Germinal center (tissue), 1 donor: Measurements from ENCODE around the gene EHBP1.

ENCODE experiments used
- DNase-seq: peaks from one replicate; pipeline ENCODE4 v3.0.0; 2012; ENCODE audit warnings: mixed read lengths, low spot score

Gene EHBP1

DNA sequence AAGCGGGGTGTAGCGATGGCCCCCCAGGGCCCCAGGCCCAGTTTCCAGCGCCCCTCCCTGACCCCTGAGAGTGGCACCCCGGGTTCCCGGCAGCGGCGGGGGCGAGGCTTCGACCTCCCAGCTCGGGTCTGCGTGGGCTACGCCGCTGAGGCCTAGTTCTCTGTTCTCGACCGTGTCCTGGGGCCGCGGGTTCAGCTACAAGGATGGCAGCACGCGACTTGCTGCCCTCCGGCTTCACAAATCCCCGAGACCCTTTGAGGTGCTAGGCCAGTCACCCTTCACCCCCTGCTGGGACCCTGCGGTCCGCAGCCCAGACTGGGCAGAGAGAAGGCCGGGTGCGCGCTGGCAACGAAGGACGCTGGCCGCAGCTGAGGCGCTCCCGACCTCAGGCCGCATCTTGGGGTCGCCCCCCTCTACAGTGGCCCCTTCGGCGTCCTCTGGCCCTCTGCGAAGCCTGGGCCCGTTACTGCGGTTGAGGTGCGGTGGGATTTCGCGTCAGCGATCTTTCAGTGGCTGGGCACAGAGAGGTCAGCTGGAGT lies 346.4 kb downstream of the EHBP1 start:
- no peak for DNase-seq

DNA sequence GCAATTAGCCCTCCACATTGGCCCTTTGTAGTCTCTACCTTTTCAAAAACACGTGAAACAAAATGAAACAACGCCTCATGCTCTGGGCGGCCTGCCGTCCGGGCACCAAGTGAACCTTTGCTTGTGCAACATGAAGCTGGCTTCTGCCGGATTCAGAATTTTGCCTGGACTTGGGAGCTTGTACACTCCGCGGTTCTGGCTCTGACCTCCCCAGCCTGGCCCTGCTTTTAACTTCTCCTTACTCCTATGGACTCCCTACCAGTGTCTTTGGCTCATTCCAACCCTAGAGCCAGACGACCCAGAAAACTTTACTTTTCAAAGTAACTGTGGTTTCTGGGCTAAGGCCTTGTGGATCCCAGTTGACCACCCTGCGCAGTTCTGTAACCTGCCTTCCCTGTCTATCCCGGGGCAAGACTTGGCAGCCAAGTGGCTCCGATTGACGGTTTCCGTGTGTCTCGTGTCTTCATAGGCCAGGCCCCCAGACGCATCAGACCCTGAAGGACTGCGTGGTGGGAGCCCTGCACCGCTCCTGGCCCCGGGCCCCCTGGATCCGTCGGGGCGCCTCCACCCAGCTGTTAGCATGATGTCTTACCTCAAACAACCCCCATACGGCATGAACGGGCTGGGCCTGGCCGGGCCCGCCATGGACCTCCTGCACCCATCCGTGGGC lies 347.0 kb downstream of the EHBP1 start:
- DNase-seq = no peak

DNA sequence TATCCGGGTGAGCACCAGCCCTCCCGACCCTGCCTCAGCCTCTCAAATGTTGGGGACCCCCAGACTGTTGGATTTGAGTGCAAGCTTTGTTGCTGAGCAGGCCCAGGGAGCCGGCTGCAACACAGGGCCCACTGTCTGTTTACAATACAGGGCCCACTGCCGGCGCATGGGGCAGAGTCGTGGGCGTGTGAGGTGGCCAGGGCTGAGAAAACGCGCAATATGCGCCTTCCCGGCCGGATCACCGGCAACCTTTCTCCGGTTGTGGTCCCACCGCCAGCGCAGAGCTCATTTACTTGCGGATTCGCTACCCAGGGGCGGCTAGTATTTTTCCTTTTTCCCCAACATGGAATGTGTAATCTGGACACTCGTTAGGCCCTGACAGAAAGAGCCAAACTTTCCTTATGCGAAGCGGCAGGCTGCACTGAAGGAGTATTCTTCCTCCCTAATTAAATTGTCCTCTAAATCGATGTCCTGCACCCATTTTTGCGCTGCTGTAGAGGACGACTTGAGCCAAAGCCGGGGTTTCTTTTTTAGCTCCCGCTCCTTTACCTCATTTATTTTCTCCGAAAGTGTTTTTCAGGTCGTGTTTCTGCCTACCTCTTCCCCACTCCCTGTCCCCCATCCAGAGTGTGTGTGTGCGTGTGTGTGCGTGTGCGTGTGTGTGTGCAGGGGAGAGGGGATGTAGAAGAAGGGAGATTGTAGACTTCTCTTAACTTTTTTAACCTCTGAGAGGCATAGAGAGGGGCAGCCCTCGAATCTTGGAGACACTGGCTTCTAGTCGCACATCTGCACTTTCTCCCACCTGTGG lies 347.8 kb downstream of the EHBP1 start:
- DNase-seq = no peak

DNA sequence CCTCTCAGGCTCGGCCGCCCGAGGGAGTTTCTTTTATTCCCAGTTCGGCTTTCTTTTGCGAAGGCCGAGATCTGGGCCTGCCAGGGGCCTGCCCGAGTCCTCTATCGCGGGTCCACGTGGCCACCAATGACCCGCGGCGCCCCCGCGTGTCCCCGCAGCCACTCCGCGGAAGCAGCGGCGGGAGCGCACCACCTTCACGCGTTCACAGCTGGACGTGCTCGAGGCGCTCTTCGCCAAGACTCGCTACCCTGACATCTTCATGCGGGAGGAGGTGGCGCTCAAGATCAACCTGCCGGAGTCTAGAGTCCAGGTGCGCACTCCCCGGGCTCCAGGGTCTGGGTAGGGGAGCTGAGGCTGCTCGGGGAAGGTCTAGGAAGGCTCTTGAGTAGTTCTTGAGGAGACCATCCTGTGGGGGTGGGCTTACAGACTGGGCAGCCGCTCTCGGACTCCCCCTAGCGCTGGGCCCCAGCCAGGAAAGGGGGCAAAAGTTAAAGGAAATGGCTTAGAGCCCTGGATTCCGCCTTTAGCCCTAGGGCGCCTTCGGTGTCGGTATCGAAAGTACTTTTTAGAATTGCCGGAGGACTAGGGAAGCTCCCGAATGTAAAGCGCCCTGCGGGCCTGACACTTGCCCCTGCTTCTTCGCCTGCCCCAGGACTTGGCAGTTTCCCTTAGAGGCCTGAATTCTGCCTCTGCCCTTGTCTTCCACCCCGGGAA lies 348.5 kb downstream of the EHBP1 start:
- no peak for DNase-seq

DNA sequence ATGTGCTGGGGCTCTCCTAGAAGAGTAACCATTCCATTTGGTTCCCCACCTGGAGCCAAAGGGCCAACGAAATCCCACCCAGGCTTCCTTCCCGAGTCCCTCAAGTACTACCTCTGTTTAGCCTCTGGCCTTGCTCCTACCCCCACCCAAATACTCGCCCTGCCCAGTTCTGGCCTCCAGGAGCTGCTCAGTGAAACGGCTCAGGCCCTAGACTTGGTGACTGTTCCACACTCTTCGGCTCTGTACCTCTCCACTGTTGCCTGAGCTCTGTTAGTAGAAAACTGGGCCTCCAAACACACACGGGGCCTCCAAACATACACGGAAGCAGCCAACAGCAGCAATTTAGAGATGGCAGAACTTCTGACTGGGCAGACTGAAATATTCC lies 349.3 kb downstream of the EHBP1 start:
- DNase-seq = no peak

DNA sequence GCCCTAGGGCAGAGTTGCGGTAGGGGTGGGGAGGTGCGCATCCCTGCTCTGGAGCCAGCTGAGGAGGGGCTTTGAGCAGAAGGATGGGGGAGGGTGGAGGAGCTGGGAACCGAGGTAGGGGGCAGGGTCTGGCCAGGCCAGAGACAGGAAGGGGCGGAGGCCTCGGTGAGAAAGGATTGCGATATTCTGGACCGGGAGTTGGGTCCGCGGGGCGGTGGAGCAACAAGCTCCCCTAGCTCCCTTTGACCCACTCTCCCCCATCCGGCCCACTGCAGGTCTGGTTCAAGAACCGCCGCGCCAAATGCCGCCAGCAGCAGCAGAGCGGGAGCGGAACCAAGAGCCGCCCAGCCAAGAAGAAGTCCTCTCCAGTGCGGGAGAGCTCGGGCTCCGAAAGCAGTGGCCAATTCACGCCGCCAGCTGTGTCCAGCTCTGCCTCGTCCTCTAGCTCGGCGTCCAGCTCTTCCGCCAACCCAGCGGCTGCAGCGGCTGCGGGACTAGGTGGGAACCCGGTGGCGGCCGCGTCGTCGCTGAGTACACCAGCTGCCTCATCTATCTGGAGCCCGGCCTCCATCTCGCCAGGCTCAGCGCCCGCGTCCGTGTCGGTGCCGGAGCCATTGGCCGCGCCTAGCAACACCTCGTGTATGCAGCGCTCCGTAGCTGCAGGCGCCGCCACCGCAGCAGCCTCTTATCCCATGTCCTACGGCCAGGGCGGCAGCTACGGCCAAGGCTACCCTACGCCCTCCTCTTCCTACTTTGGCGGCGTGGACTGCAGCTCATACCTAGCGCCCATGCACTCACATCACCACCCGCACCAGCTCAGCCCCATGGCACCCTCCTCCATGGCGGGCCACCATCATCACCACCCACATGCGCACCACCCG lies 350.0 kb downstream of the EHBP1 start:
- DNase-seq = no peak

DNA sequence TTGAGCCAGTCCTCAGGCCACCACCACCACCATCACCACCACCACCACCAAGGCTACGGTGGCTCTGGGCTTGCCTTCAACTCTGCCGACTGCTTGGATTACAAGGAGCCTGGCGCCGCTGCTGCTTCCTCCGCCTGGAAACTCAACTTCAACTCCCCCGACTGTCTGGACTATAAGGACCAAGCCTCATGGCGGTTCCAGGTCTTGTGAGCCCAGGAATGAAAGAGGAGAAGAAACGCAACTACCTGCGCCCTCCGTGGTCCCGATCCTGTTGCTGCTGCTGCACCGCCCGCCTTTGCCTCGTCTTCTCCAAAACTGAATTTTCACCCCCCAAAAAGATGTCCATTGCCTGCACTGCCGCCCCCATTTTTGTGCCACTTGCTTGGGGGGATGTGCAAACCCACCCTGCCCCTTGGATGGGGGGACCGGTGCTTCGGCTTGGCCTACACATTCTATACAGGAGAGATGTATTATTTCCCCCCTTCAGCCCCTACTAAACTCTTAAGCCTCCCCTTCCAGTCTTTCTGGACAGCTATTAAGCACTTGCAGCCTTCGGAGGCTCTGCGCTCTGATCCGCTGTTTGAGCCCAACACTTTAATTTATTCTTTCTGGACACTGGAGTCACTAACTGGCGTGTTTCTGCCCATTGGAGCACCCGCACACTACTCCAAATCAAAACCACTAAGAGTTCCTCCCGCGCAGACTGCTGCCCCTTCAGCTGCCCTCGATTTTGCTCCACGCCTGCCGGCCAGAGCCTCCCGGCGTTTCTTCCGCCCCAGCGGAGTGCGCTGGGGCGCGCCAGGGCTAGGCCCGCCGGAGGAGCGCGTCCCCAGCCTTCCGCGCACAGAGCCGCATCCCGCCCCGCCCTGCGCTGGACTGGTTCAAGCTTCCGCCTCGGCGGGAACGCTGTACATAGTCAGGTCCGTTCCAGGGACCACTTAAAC lies 350.9 kb downstream of the EHBP1 start:
- no peak for DNase-seq

DNA sequence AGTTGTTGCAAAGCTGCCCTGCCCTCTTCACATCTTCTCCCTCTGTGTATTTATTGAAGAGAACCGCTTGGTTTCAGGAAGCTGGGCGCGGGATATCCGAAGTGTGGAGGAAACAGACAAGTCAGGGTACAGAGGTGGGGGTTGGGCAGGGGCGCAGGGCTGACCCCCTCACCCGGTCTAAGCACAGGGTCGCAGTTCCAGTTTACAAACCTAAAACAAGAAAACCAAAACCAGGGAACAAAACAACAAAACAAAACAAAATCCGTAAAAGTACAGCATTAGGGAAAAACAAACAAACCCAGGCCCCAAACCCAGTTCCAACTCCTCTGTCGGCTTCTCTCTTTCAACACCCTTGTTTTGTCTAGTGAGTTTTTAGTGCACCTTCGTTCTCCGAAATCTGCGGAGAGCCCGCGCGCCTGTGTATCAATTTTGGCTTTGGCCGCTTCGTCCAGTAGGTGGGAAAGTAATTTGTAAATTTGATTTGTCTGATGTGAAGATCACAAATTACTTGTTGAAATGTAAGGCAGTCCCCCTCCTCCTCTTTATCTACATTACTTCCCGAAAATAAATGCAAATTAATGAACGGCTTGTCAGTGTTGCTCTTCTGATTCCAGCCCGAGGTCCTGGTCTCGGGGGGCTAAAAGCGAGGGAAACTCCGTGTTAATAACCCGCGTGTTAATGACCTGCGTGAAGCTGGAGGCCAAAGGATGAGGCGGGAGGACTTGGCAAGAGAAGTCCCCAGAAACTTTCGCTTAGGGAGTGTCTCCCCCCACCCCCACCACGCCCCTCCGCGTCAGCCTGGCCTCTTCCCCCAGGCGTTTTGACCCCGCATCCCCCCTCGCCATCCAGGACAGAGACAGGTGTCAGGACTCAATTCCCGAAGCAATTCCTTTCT lies 352.0 kb downstream of the EHBP1 start:
- DNase-seq = no peak

DNA sequence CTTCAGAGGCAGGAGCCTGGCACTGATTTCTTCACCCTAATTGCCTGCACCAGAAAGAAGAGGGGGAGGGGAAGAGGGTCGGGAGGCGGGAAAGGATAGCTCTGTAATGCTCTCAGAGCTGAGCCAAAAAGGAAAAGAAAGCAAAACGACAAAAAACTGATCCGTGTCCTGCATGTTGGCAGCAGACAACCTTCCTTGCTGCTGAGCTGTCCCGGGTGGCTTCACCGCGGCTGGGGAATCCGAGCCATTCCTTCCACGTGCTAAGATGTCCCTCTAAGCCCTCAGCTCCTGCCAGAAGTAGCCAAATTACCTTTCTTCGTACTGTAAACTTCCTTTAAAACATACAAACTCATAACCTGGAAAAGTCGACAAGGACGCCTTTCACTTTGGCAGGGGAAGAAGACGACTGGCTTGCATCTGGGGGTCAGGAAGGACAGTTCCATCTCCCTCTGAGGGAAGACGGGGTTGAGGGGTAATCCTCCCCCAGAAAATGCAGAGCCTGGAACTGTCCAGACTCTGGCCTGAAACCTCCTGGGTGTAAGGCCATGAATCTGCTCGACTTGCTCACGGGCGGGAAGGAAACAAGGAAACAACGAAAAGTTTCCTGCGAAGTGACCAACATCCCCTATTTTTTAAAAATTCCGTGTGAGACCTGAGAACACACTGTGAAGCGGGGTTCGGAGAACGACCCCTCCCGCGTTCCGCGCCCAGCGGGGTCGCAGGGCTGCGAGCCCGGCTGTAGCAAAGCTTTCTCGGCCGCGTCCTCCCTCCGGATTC lies 352.8 kb downstream of the EHBP1 start:
- no peak for DNase-seq

DNA sequence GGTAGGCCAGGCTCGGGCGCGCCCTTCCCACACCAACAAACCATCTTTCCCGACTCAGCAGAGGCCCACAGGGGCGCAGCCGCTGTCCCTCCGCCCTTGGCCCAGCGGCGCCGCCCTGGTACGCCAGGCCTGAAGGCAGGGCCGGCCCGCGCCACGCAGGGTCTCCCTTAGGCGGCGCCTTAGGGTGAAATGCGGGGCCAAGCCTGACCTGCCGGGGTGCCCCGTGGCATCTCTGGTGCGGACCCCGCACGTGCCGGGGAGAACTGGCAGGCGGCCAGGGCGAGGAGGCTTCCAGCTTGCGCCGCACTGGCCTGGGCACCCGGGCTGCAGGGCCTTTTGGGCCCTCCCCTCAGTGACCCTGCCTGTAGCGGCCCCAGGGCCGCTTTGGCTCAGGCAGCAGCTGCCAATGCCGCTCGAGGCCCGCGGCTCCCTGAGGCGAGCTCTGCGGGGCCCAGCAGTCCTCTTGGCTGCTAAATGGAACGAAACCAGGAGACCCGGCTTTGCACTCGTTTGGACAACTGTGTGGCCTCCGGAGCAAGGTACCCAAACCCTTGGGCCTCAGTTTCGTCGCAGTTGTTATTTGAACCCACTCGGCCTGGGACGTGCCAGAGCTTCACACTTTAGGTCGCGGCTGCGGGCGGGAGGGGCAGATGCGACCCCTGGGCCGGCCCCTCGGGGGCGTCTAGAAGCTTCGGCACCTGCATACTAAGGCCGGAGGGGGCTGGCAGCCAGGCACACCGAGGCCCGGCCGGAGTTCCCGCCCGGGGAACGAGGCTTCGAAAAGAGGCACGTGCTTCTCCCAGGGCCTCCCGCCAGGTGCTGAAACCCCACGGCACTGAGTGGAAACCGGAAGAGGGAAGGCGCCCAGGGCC lies 353.6 kb downstream of the EHBP1 start:
- DNase-seq = no peak

DNA sequence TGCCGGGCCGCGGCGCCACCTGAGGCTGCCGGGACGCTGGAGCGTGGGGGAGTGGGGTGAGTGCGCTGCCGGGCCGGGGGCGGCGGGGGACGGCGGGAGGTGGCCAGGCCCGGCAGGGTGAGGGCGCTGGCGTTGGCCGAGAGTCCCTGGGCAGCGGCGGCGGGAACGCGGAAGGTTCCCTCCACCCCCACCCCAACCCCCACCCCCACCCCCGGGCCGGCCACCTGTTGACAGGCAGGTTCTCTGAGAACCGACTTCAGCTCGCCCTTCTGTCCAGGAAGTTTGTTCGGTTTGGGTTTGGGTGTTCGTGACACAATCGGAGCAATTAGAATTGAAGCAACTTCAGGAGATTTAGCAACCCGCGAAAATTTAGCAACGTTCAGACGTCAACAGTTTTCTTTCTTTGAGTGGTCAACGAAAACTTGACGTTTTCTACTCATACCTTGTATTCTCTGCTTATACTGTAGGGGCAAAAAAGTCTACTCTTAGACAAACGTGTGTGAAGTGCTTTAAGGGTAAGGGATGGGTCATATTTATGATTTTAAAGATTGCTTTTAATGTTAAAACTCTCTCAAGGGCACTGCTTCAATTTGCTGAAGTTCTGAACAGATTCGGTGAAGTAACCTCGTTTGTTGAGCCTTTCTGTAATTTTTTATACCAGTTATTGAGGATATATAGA lies 354.4 kb downstream of the EHBP1 start:
- no peak for DNase-seq

DNA sequence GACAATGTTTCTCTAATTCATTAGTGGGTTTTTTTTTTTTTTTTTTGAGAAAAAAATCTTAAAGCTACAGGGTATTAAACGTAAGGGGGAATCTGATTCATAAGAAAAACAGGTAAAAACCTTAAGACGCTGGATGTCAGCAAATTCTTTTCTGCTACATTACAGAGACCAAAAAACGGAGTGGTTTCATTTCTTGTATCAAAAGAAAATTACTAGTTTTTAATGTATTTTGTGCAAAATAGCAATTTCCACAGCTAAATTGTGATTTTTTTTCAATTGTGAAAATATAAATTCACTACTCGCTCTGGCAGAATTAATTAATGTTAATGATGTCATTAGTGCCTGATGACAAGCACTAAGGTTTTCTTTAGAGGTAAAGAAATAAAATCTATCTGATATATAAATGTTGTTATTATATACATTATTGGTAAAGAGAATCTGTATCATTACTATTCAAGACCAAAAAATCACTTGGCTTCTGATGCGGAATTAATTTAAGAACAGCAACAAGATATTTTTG lies 355.0 kb downstream of the EHBP1 start:
- no peak for DNase-seq

DNA sequence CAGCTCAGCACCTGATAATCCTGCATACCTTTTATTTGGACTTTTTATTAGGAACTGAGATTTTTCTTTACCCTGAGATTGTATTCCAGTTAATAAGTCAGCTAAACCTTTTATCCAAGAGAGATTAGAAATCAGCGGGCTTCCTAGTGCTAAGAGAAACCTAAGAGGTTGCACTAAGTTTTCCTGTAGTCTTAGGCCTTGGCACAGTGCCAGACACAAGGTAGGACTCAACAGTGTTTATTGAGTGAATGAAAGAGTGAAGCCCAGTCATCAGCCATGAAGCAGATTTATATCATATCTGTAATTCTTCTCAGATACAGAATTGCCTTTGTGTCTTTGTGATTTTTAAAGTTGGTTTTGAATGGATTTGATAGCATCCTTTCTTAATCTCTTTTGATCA lies 358.7 kb downstream of the EHBP1 start:
- DNase-seq = no peak

DNA sequence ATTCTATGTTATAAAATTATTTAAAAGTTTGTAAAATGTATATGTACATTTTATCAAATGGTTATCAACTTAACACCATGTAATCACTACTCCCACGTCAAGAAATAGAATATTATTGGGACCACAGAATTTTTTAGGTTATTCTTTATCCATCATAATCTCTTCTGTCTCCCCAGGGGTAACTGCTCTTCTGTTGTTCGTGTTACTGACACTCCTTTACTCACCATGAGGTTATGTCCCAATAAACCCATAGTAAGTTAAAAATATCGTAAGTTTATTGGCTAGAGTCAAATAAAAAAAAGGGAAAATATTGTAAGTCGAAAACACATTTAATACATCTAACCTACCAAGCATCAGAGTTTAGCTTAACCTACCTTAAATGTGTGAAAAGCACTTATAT lies 359.1 kb downstream of the EHBP1 start:
- no peak for DNase-seq

DNA sequence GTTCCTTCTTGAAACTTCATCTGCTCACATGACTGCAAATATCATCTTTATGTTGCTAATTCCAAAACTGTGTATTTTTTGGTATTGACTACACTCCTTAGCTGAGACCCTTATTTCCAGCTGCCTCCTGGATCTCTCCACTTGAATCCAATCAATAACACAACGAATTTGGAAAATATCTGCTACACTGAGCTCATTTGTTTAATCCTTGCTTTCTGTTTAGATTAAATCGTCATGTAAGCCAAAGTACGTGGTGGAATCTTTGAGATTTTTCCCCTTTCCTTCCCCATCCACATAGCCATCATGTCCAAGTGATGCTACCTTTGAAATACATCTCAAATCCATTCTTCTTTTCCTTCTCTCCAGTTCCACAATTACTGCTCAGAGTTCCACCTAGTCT lies 360.8 kb downstream of the EHBP1 start:
- DNase-seq = no peak

DNA sequence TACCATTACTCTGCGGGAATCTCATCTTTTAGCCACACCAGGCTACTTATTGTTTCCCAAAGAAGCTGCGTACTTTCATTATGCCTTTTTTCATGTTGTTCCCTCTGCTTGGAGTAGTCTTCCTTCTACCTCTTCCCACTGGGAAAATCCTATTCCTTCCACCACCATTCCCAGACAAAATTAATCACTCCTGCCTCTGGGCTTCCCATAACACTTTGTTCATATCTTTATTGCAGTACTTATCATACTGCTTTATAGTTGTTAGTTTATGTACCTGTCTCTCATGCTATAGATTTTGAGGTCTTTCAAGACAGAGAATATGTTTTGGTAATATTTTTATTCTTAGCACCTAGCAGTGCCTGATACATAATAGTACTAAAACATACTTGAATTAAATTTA lies 361.3 kb downstream of the EHBP1 start:
- DNase-seq = no peak

DNA sequence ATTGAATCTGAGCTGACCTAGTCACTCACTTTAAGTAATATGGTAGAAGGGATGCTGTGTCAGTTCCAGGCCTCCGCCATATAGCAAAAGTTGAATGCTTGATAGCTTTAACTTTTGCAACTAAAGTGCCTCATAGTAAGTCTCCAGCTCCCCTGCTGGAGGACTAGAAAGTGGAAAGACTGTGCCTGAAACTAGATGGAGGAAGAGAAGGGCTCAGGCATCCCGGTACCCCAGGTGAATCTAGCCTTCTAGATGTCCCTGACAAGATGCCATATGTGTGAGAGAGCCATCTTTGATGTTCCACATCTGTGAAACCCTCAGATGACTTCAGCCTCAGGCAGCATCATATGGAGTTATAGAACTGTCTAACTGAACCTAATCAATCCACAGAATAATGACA lies 366.2 kb downstream of the EHBP1 start:
- no peak for DNase-seq
